H1 (cell line): Measurements from ENCODE around the gene GFI1B. TPM values are rescaled to one million over a fixed set of nuclear protein-coding genes. Genes with fewer than 3 reads are reported as not detected.

Experiments
- CTCF ChIA-PET: fragments of 300-600 bp; sonication (Branson Sonifier 250); formaldehyde crosslinking; loops from one replicate; lab custom pipeline; 2021; ENCODE audit not compliant: partially characterized antibody; lab: Charles Lee
- POLR2A ChIA-PET: fragments of 300-600 bp; sonication (Branson Sonifier 250); formaldehyde crosslinking; loops from one replicate; lab custom pipeline; 2021; ENCODE audit warnings: inconsistent platforms; ENCODE audit not compliant: partially characterized antibody; lab: Charles Lee
- DNase-seq, 2 experiments: peaks; one replicate each; pipeline versions ENCODE4 v3.0.0 to v3.0.0-alpha.2; 2010 to 2022; ENCODE audit warnings: low spot score in 2 of 2, low read depth in 1 of 2, mixed read lengths in 1 of 2
- FAIRE-seq: peaks from 2 replicates; lab custom pipeline; 2011; peaks lifted over from hg19 to GRCh38; lab: Jason Lieb, UNC
- H2AFZ ChIP-seq: 2 replicates; pipeline ENCODE4 v1.8.1; 2012; ENCODE audit warnings: low read length, inconsistent platforms
- H2AK5ac ChIP-seq: 2 replicates; pipeline ENCODE4 v1.6.1; 2013; ENCODE audit warnings: low read depth, low read length
- H2BK120ac ChIP-seq: replicated peaks from 2 replicates; pipeline ENCODE3; 2013; ENCODE audit warnings: low read depth, low read length, inconsistent platforms
- H2BK12ac ChIP-seq: 2 replicates; pipeline ENCODE4 v1.6.1; 2013; ENCODE audit warnings: low read depth, low read length
- H2BK15ac ChIP-seq: 2 replicates; pipeline ENCODE4 v1.6.1; 2013; ENCODE audit warnings: low read length
- H2BK20ac ChIP-seq: 2 replicates; pipeline ENCODE4 v1.6.1; 2013; ENCODE audit warnings: low read length
- H2BK5ac ChIP-seq: 2 replicates; pipeline ENCODE4 v1.6.1; 2013; ENCODE audit warnings: low read depth, low read length
- H3K14ac ChIP-seq: 2 replicates; pipeline ENCODE4 v1.6.1; 2013; ENCODE audit warnings: inconsistent platforms; ENCODE audit not compliant: insufficient read length
- H3K18ac ChIP-seq: 2 replicates; pipeline ENCODE4 v1.6.1; 2013; ENCODE audit warnings: low read length; ENCODE audit errors: extremely low read depth
- H3K23ac ChIP-seq: 2 replicates; pipeline ENCODE4 v1.6.1; 2013; ENCODE audit warnings: inconsistent platforms; ENCODE audit not compliant: insufficient read length
- H3K23me2 ChIP-seq: 2 replicates; pipeline ENCODE4 v1.6.1; 2013; ENCODE audit warnings: low read depth, low read length
- H3K27ac ChIP-seq: 2 replicates; pipeline ENCODE4 v1.6.1; 2011; ENCODE audit warnings: low read depth, low read length, inconsistent platforms
- H3K27me3 ChIP-seq, 4 experiments: replicated peaks in 1 of 4; 1 replicate in 1 of 4; 2 replicates in 3 of 4; pipeline versions ENCODE4 v1.6.1 to v1.8.1; 2011 to 2013; ENCODE audit warnings: low read length in 3 of 4, mild to moderate bottlenecking in 3 of 4, inconsistent platforms in 2 of 4, mixed read lengths in 2 of 4, moderate library complexity in 1 of 4; ENCODE audit not compliant: control insufficient read depth in 3 of 4, insufficient read depth in 3 of 4; ENCODE audit errors: extremely low read depth in 1 of 4
- H3K36me3 ChIP-seq, 4 experiments: 2 replicates each; pipeline versions ENCODE4 v1.6.1 to v1.8.1; 2011 to 2013; ENCODE audit warnings: mild to moderate bottlenecking in 4 of 4, low read length in 3 of 4, moderate library complexity in 2 of 4, control low read depth in 1 of 4, inconsistent platforms in 1 of 4; ENCODE audit not compliant: insufficient read depth in 4 of 4, control insufficient read depth in 2 of 4
- H3K4ac ChIP-seq: replicated peaks from 2 replicates; pipeline ENCODE3; 2013; ENCODE audit warnings: low read length, low read depth, mixed read lengths, inconsistent platforms; ENCODE audit not compliant: insufficient read length
- H3K4me1 ChIP-seq, 4 experiments: replicated peaks in 1 of 4; 1 replicate in 1 of 4; 2 replicates in 3 of 4; pipeline versions ENCODE4 v1.6.1 to v1.8.1; 2011 to 2013; ENCODE audit warnings: low read length in 3 of 4, inconsistent platforms in 2 of 4, mixed read lengths in 1 of 4; ENCODE audit not compliant: insufficient read depth in 4 of 4, control insufficient read depth in 3 of 4
- H3K4me2 ChIP-seq, 2 experiments: 2 replicates each; pipeline versions ENCODE4 v1.6.1 to v1.8.1; 2011 to 2013; ENCODE audit warnings: low read depth in 2 of 2, low read length in 2 of 2, control low read depth in 1 of 2, inconsistent platforms in 1 of 2, mild to moderate bottlenecking in 1 of 2; ENCODE audit not compliant: insufficient read depth in 1 of 2
- H3K4me3 ChIP-seq, 4 experiments: fragments of 200-600, 300-600 bp in 1 of 4; sonication (generic), shearing (Covaris generic), sonication (Bioruptor Twin) in 1 of 4; 2 replicates each; pipeline versions ENCODE4 v1.5.1 to v1.8.1; 2011 to 2016; ENCODE audit warnings: low read length in 4 of 4, low read depth in 3 of 4, control low read depth in 2 of 4, inconsistent platforms in 2 of 4, mild to moderate bottlenecking in 2 of 4, mixed read lengths in 1 of 4, moderate library complexity in 1 of 4; ENCODE audit not compliant: insufficient read depth in 2 of 4; ENCODE audit errors: extremely low read depth in 1 of 4
- H3K56ac ChIP-seq: replicated peaks from 2 replicates; pipeline ENCODE3; 2013; ENCODE audit warnings: low read depth, mild to moderate bottlenecking, mixed read lengths, low read length, inconsistent platforms; ENCODE audit not compliant: insufficient read length
- H3K79me1 ChIP-seq: 2 replicates; pipeline ENCODE4 v1.6.1; 2013; ENCODE audit warnings: low read depth, low read length, control low read depth
- H3K79me2 ChIP-seq, 2 experiments: 2 replicates each; pipeline versions ENCODE4 v1.6.1 to v1.8.1; 2012 to 2013; ENCODE audit warnings: low read length in 2 of 2, mild to moderate bottlenecking in 2 of 2, inconsistent platforms in 1 of 2; ENCODE audit not compliant: insufficient read depth in 2 of 2, control insufficient read depth in 1 of 2
- H3K9ac ChIP-seq, 4 experiments: replicated peaks in 1 of 4; 1 replicate in 1 of 4; 2 replicates in 3 of 4; pipeline versions ENCODE4 v1.6.1 to v1.8.1; 2011 to 2013; ENCODE audit warnings: low read depth in 3 of 4, low read length in 3 of 4, control low read depth in 2 of 4, mild to moderate bottlenecking in 2 of 4, moderate library complexity in 2 of 4, inconsistent platforms in 1 of 4; ENCODE audit errors: extremely low read depth in 1 of 4
- H3K9me3 ChIP-seq, 2 experiments: 2 replicates each; pipeline versions ENCODE4 v1.6.1 to v1.8.1; 2012 to 2013; ENCODE audit warnings: mild to moderate bottlenecking in 2 of 2, moderate library complexity in 2 of 2, control low read depth in 1 of 2, inconsistent platforms in 1 of 2, low read depth in 1 of 2, low read length in 1 of 2, mixed read lengths in 1 of 2; ENCODE audit not compliant: insufficient read depth in 2 of 2
- H4K20me1 ChIP-seq, 2 experiments: replicated peaks in 1 of 2; 2 replicates each; pipeline versions ENCODE3 to v1.8.1; 2011 to 2013; ENCODE audit warnings: inconsistent platforms in 2 of 2, low read length in 2 of 2, mild to moderate bottlenecking in 1 of 2; ENCODE audit not compliant: insufficient read depth in 2 of 2, control insufficient read depth in 1 of 2
- H4K5ac ChIP-seq: 2 replicates; pipeline ENCODE4 v1.6.1; 2013; ENCODE audit warnings: low read length, low read depth, mixed read lengths, inconsistent platforms; ENCODE audit not compliant: insufficient read length
- H4K8ac ChIP-seq: 2 replicates; pipeline ENCODE4 v1.8.0; 2013; ENCODE audit warnings: mild to moderate bottlenecking, moderate library complexity, low read length, inconsistent platforms; ENCODE audit not compliant: insufficient read depth; ENCODE audit errors: extremely low read depth
- H4K91ac ChIP-seq: replicated peaks from 2 replicates; pipeline ENCODE3; 2013; ENCODE audit warnings: low read length, mixed read lengths, inconsistent platforms; ENCODE audit not compliant: insufficient read length
- CHD2 ChIP-seq: IDR thresholded peaks from 2 replicates; pipeline ENCODE4 v1.6.1; 2012; ENCODE audit warnings: low read length, improper control_type of control experiment
- EGR1 ChIP-seq: IDR thresholded peaks from 2 replicates; pipeline ENCODE4 v1.6.1; 2011; ENCODE audit warnings: low read depth, low read length, borderline replicate concordance
- FOSL1 ChIP-seq: IDR thresholded peaks from 2 replicates; pipeline ENCODE4 v1.6.1; 2011; ENCODE audit warnings: mild to moderate bottlenecking, low read depth, low read length, moderate library complexity; ENCODE audit not compliant: insufficient read depth
- JUN ChIP-seq: IDR thresholded peaks from 2 replicates; pipeline ENCODE4 v1.6.1; 2011; ENCODE audit warnings: low read depth, mild to moderate bottlenecking, improper control_type of control experiment, low read length
- NRF1 ChIP-seq: IDR thresholded peaks from 2 replicates; pipeline ENCODE4 v1.6.1; 2011; ENCODE audit warnings: mild to moderate bottlenecking, low read depth, low read length, improper control_type of control experiment
- RXRA ChIP-seq: IDR thresholded peaks from 2 replicates; pipeline ENCODE4 v1.6.1; 2011; ENCODE audit warnings: low read depth, mild to moderate bottlenecking, low read length, moderate library complexity; ENCODE audit not compliant: insufficient read depth
- SAP30 ChIP-seq: fragments of 300-600 bp; sonication (generic); IDR thresholded peaks from 2 replicates; pipeline ENCODE4 v1.7.1; 2012; ENCODE audit warnings: low read length, moderate library complexity, mild to moderate bottlenecking, inconsistent platforms; ENCODE audit not compliant: insufficient read depth, insufficient replicate concordance
- SIRT6 ChIP-seq: IDR thresholded peaks from one replicate; pipeline ENCODE4 v1.7.1; 2012; ENCODE audit warnings: low read length, inconsistent platforms
- ZNF274 ChIP-seq: IDR thresholded peaks from 2 replicates; pipeline ENCODE4 v1.7.0; 2012; ENCODE audit warnings: low read length, borderline replicate concordance; ENCODE audit errors: extremely low read depth
- WGBS, 2 experiments: shearing (Covaris generic) in 1 of 2; methylation state at CpG; one replicate each; pipeline versions ENCODE4 v1.1.6 to v1.1.7; 2013 to 2015; ENCODE audit warnings: low lambda C conversion rate in 2 of 2, mixed read lengths in 2 of 2, inconsistent platforms in 1 of 2, low coverage in 1 of 2, missing lambda C conversion rate in 1 of 2; ENCODE audit not compliant: insufficient replicate concordance in 2 of 2, insufficient coverage in 1 of 2, insufficient read length in 1 of 2; ENCODE audit errors: extremely low coverage in 1 of 2, missing lambda C conversion rate in 1 of 2; 5-methylcytosine and 5-hydroxymethylcytosine counted together
- polyA plus RNA-seq, 7 experiments: library from polyadenylated mRNA; depleted of rRNA in 3 of 7; stranded (reverse) in 5 of 7; unstranded in 2 of 7; fragments of >200 nt in 5 of 7; fragments of 200-250 nt in 2 of 7; gene quantifications; 1 replicate in 5 of 7; 2 replicates in 1 of 7; 4 replicates in 1 of 7; pipeline versions ENCODE4 v1.2.1 to v1.2.3, GENCODE V29; 2011 to 2013; ENCODE audit warnings: missing spikeins in 2 of 7, mixed read lengths in 2 of 7
- total RNA-seq: library from RNA; stranded (reverse); fragmentation: NEBNext Ultra II Directional; extraction: Animal tissue kit (Norgen Biotek cat#: 25700); gene quantifications from 2 replicates; pipeline ENCODE4 v1.2.1, GENCODE V29; 2021

The GFI1B gene
- total and polyA plus RNA-seq, 2 of the 8 experiments (the other 6 are each of a cell fraction or from before 2014, with no cell fraction given): 0.09 to 0.11 TPM

DNA sequence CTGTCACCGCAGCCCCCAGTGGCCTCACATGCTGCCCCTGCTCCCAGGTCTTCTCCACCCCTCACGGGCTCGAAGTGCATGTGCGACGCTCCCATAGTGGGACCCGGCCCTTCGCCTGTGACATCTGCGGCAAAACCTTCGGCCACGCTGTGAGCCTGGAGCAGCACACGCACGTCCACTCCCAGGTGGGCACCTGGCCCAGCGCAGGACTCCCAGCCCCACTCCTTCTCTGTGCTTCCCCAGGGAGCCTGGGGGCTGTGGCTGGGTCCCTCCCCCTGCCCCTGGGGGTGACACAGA lies 10.5 kb downstream of the GFI1B start:
- Histone ChIP-seq H2BK15ac (no peak overlapping the region), H2BK120ac (no peak overlapping the region), H3K4ac (no peak overlapping the region), H4K91ac (no peak overlapping the region), H2BK5ac (no peak overlapping the region), H3K4me2 (no peak overlapping the region), H2AK5ac (no peak overlapping the region)
- 96% methylated on average over 12 of the region's 13 CpGs; no CpG with 5 or more reads in 1 of the 2 experiments for WGBS, 2 experiments
- CTCF ChIA-PET: interaction anchor here (0.9 to 1.4 kb wide), 4 partner anchors 16 to 51 kb away, joined by 3 to 5 read pairs (median 3); no protein-coding TSS in a partner anchor
- TF ChIP-seq JUN: no peak
- no peak for TF ChIP-seq NRF1
- no peak for TF ChIP-seq SIRT6
- TF ChIP-seq SAP30: no peak
- no peak for TF ChIP-seq ZNF274
- no peak for TF ChIP-seq CHD2
- no peak for TF ChIP-seq RXRA
- no peak for TF ChIP-seq EGR1
- no peak for TF ChIP-seq FOSL1
- TF ChIP-seq, all 59 proteins: peak for 0
- Histone ChIP-seq H3K27ac (no peak overlapping the region), H3K36me3 (no peaks in the 10 kb centered on the region), H3K18ac (no peak overlapping the region), H3K56ac (no peak overlapping the region), H3K79me2 (no peaks in the 10 kb centered on the region), H3K23me2 (no peaks in the 10 kb centered on the region), H4K5ac (no peak overlapping the region), H2BK12ac (no peak overlapping the region), H3K14ac (no peak overlapping the region), H3K4me1 (peaks cover 0 to 3% (median 0%) of the 10 kb centered on the region in 4 experiments; a peak in 3 of 7 replicates), H3K23ac (no peak overlapping the region), H3K79me1 (no peaks in the 10 kb centered on the region), H3K9me3 (no peaks in the 10 kb centered on the region), H3K4me3 (no peak overlapping the region), H4K20me1 (no peaks in the 10 kb centered on the region), H4K8ac (no peak overlapping the region), H3K9ac (no peak overlapping the region), H2BK20ac (no peak overlapping the region), H2AFZ (no peak overlapping the region), H3K27me3 (peaks cover 0 to 5% (median 0%) of the 10 kb centered on the region in 4 experiments; a peak in 1 of 7 replicates)
- no peak for DNase-seq
- POLR2A ChIA-PET: no interaction called here
- FAIRE-seq: no peak
